ENCODE measurements around the gene RAVER2.

Gene RAVER2

GRCh38 chr1:64877598-64877997 is 132.7 kb downstream of the RAVER2 start:
- DNase-seq (ENCODE audit: low spot score): no peak

- DNase-seq (ENCODE audit: low spot score): no peak
These were observed 133.2 kb downstream of the RAVER2 start for GRCh38 chr1:64878090-64878489.

GRCh38 chr1:64878931-64879611 is 134.2 kb downstream of the RAVER2 start:
- DNase-seq (ENCODE audit: low spot score): no peak

GRCh38 chr1:64880449-64880848 is 135.6 kb downstream of the RAVER2 start:
- no peak for DNase-seq (ENCODE audit: low spot score)

GRCh38 chr1:64881281-64881680 is 136.4 kb downstream of the RAVER2 start:
- DNase-seq (ENCODE audit: low spot score): no peak
